Embryonic facial prominence (tissue), 1 donor: ENCODE results near the gene ADGRF5.

Experiments used
- DNase-seq: peaks from one replicate; pipeline ENCODE4 v3.0.0-alpha.2; 2016; ENCODE audit errors: extremely low spot score

Gene ADGRF5

DNA sequence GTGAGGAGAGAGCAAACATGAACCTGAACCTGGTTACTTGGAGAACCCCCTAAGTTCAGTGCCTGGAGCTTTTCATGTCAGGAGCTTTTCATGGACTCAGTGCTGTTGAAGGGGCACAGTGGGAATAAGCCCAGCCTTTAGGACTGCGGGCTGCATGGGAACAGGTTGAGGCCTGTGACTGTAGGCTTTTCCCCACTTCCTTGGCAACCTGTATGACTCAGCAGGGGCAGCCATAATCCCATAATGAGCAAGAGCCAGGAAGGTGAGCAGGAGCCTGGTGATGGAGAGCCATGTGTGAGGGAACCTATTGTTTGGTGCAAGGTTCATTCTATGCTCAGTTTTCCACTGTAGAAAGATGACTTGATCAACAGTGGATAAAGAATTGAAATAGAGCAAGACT lies 105.1 kb downstream of the ADGRF5 start:
- no peak for DNase-seq

DNA sequence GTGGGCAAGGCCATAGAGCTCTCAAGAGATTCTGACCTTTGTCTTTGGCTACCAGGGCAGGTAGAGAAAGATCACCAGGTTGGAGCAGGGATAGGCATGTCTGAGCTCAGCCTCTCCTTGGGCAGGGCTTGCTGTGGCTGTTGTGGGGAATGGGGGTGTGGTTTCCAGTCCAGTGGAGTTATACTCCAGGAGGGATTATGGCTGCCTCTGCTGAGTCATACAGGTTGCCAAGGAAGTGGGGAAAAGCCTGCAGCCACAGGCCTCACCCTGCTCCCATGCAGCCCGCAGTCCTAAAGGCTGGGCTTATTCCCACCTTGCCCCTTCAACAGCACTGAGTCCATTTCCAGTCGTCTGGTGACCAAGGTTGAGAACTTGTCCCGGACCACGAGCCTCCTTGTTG lies 106.6 kb downstream of the ADGRF5 start:
- no peak for DNase-seq

DNA sequence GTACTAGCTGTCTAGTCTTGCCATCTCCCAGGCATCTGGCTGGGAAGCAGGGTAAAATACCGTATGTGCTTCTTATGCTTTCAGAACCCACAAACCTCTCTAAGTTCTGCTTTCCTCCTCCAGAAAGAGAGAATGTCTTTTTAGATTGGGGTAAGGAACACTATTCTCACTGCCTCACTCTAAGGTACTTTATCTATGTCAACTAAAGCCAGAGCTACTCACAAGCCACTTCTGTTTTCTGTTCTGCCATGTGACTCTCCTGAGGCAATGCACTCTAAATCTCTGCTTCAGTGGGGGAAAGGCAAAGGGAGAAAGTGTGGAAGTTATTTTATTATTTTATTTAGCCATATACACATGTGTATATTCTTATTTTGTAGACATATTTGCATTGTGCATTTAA lies 112.9 kb downstream of the ADGRF5 start:
- DNase-seq = no peak
